Mesodermal cell (in vitro differentiated cells): Measurements from ENCODE around the gene CRTAC1.
"Not testable (repeated sequence)": the region's sequence is repeated elsewhere in the genome, so short reads cannot be mapped to it uniquely, and the experiment has no call there.

Source experiments
- H3K27ac ChIP-seq: 2 replicates; pipeline ENCODE4 v1.7.0; 2013; ENCODE audit warnings: mild to moderate bottlenecking, low read depth, low read length, moderate library complexity; ENCODE audit not compliant: severe bottlenecking
- H3K36me3 ChIP-seq: 2 replicates; pipeline ENCODE4 v1.7.1; 2013; ENCODE audit warnings: mild to moderate bottlenecking, low read length, moderate library complexity; ENCODE audit not compliant: control insufficient read depth, insufficient read depth
- H3K4me1 ChIP-seq: one replicate; pipeline ENCODE4 v1.7.1; 2013; ENCODE audit warnings: mild to moderate bottlenecking, low read length; ENCODE audit not compliant: insufficient read depth, control insufficient read depth, poor library complexity, severe bottlenecking
- H3K4me3 ChIP-seq: 2 replicates; pipeline ENCODE4 v1.7.0; 2013; ENCODE audit warnings: low read length, control low read depth, mild to moderate bottlenecking; ENCODE audit not compliant: insufficient read depth, poor library complexity, severe bottlenecking; ENCODE audit errors: extremely low read depth
- H3K9me3 ChIP-seq: 2 replicates; pipeline ENCODE4 v1.7.1; 2013; ENCODE audit warnings: mild to moderate bottlenecking, low read length, moderate library complexity; ENCODE audit not compliant: control insufficient read depth
- WGBS, 2 experiments: methylation state at CpG; one replicate each; pipeline ENCODE4 v1.1.5; 2013; ENCODE audit warnings: missing lambda C conversion rate in 2 of 2; ENCODE audit not compliant: insufficient coverage in 2 of 2; 5-methylcytosine and 5-hydroxymethylcytosine counted together

Gene CRTAC1

DNA sequence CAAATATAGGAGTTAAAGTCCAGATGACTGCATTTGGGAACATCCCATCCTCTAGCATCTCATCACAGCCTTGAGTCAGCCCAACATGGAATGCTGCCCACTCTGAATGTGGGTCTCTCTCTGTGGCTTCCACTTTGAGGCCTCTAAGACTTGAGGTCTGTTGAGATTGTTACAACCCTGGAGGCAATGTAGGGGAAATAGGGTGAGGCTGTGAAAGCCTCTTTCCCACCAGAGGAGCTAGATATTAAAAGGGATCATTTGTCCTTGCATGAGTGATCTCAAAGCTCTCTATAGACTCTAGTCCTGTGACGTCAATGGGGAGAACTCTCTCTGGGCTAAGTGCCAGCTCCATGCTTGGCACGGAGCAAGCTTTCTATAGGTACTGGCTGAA, 187.1 kb downstream of the CRTAC1 start:
- no peaks in the 10 kb centered on the region for H3K9me3 ChIP-seq
- no peak overlapping the region for H3K4me3 ChIP-seq
- H3K36me3 ChIP-seq = no peaks in the 10 kb centered on the region
- peaks cover 14% of the 10 kb centered on the region for H3K4me1 ChIP-seq
- 94 to 95% methylated on average over 2 of the region's 2 CpGs for WGBS, 2 experiments
- H3K27ac ChIP-seq = no peak overlapping the region

- H3K27ac ChIP-seq = no peak overlapping the region
- H3K4me3 ChIP-seq = no peak overlapping the region
- H3K36me3 ChIP-seq = no peaks in the 10 kb centered on the region
- peaks cover 14% of the 10 kb centered on the region for H3K4me1 ChIP-seq
- H3K9me3 ChIP-seq = no peaks in the 10 kb centered on the region
- WGBS, 2 experiments = 79 to 88% methylated on average over 3 to 4 of the region's 7 CpGs
Measured at GRCh38 chr10:97842656-97843280, 187.7 kb downstream of the CRTAC1 start.

GRCh38 chr10:97842114-97842513, 188.3 kb downstream of the CRTAC1 start:
- H3K36me3 ChIP-seq, H3K9me3 ChIP-seq, H3K4me3 ChIP-seq, H3K27ac ChIP-seq: not testable (repeated sequence)
- WGBS, 2 experiments = no CpG with 5 or more reads among the region's 3 CpGs
- peaks cover 14% of the 10 kb centered on the region for H3K4me1 ChIP-seq

DNA sequence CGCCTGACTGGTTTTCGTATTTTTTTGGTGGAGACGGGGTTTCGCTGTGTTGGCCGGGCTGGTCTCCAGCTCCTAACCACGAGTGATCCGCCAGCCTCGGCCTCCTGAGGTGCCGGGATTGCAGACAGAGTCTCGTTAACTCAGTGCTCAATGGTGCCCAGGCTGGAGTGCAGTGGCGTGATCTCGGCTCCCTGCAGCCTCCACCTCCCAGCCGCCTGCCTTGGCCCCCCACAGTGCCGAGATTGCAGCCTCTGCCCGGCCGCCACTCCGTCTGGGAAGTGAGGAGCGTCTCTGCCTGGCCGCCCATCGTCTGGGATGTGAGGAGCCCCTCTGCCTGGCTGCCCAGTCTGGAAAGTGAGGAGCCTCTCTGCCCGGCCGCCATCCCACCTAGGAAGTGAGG, 189.3 kb downstream of the CRTAC1 start:
- not testable (repeated sequence) for H3K27ac ChIP-seq, H3K36me3 ChIP-seq, H3K4me3 ChIP-seq, H3K9me3 ChIP-seq
- WGBS, 2 experiments = 100% methylated on average over 7 of the region's 22 CpGs; no CpG with 5 or more reads in 1 of the 2 experiments
- peaks cover 14% of the 10 kb centered on the region for H3K4me1 ChIP-seq

GRCh38 chr10:97838091-97838490, 192.3 kb downstream of the CRTAC1 start:
- 92 to 100% methylated on average over 3 of the region's 3 CpGs for WGBS, 2 experiments
- Histone ChIP-seq H3K27ac (no peak overlapping the region), H3K36me3 (no peaks in the 10 kb centered on the region), H3K9me3 (no peaks in the 10 kb centered on the region), H3K4me3 (no peak overlapping the region), H3K4me1 (peaks cover 14% of the 10 kb centered on the region)

DNA sequence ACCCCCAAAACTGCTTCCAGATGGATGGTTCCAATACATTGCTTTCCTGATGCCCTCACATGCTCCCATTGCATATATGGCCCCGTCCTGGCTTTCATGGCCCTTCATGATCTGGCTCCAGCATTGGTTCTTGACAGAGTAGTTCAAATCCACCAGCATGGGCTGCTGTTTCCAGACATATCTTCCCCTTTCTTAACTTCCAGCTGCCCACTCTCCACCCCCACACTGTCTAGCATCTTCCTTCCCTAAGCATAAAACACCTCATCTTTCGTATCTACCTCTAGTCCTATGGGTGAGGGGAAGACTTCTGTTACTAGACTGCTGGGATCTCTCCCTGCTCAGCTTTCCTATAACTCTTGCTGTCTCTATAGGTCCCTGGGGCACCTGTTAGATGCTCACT, 194.0 kb downstream of the CRTAC1 start:
- Histone ChIP-seq H3K4me3 (no peak overlapping the region), H3K27ac (no peak overlapping the region), H3K9me3 (no peaks in the 10 kb centered on the region), H3K36me3 (no peaks in the 10 kb centered on the region), H3K4me1 (peaks cover 11% of the 10 kb centered on the region)
- 77 to 95% methylated on average over 2 of the region's 2 CpGs for WGBS, 2 experiments

DNA sequence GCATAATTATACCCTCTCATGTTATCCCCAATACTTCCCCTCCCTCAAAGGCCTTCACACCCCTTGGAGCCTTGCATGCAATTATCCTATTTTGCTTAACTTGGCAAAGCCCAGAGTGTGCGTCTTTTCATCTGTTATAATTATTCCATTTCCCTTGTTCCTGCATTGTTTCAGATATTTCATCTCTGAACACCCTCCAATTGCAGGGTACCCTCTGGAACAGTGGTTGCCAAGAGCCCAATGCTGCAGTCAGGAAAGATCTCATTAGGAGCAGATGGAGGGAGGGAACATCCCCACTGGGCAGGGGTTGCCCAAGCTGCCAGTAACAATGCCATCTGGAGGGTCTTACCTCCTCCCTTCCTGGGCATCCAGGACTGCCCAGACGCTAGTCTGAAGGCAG, 199.2 kb downstream of the CRTAC1 start:
- no peak overlapping the region for H3K4me3 ChIP-seq
- H3K27ac ChIP-seq = no peak overlapping the region
- H3K36me3 ChIP-seq = no peaks in the 10 kb centered on the region
- peaks cover 23% of the 10 kb centered on the region for H3K4me1 ChIP-seq
- no peaks in the 10 kb centered on the region for H3K9me3 ChIP-seq
- 64 to 83% methylated on average over 2 of the region's 2 CpGs for WGBS, 2 experiments

DNA sequence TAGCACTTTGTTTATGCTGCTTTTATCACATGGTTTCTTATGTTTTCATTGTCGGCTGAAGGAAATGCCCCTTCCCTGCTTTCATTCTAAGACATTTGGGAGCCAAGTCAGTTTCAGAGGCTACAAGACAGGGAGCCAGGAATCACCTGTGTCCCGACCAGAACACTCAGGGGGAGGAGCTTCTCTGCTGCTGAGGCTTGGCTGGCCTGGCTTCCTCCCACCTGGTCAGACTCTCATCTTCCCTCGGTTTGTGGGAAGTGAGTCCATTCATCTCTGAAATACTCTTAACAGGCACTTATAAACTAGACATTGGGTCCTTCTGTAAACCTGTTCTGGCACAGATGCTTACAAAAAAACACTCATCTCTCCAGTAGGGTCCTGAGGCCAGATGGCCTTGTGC, 200.4 kb downstream of the CRTAC1 start:
- no peak overlapping the region for H3K4me3 ChIP-seq
- 50 to 75% methylated on average over 1 to 2 of the region's 3 CpGs for WGBS, 2 experiments
- peaks cover 23% of the 10 kb centered on the region for H3K4me1 ChIP-seq
- no peaks in the 10 kb centered on the region for H3K9me3 ChIP-seq
- no peaks in the 10 kb centered on the region for H3K36me3 ChIP-seq
- no peak overlapping the region for H3K27ac ChIP-seq

GRCh38 chr10:97828721-97829120, 201.7 kb downstream of the CRTAC1 start:
- H3K36me3 ChIP-seq = no peaks in the 10 kb centered on the region
- peaks cover 23% of the 10 kb centered on the region for H3K4me1 ChIP-seq
- WGBS, 2 experiments = 83 to 88% methylated on average over 2 of the region's 2 CpGs
- no peak overlapping the region for H3K27ac ChIP-seq
- H3K9me3 ChIP-seq = no peaks in the 10 kb centered on the region
- H3K4me3 ChIP-seq = no peak overlapping the region

DNA sequence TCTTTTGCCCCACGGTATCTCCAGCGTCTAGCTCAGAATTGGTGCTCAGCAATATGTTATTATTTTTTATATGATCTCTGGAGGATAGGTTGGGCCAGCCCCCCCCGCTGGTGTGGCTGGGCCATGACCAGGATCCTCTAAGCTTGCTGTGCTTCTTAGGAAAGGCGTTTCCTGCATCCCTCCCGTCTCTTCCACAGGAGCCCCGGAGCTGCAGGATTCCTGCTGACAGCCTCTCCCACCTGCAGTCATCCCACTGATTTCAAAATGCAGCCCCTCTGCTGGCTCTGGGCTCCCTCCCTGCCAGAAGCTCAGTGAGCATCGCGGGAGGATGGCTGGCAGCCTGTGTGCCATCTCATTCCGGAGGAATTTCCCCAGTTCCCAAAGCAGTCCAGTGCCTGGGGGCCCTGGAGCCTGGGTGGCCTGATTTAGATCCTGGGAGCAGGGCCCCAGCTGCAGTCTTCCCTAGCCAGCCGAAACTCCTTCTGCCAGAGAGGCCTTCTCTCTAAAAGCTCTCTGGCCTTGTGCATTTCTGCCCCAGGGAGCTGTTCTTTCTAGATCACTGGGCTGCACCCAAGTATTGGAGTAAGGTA, 202.6 kb downstream of the CRTAC1 start:
- WGBS, 2 experiments = 43 to 72% methylated on average over 6 to 10 of the region's 10 CpGs
- Histone ChIP-seq H3K4me3 (no peak overlapping the region), H3K27ac (no peak overlapping the region), H3K9me3 (no peaks in the 10 kb centered on the region), H3K4me1 (peaks cover 23% of the 10 kb centered on the region), H3K36me3 (no peaks in the 10 kb centered on the region)

DNA sequence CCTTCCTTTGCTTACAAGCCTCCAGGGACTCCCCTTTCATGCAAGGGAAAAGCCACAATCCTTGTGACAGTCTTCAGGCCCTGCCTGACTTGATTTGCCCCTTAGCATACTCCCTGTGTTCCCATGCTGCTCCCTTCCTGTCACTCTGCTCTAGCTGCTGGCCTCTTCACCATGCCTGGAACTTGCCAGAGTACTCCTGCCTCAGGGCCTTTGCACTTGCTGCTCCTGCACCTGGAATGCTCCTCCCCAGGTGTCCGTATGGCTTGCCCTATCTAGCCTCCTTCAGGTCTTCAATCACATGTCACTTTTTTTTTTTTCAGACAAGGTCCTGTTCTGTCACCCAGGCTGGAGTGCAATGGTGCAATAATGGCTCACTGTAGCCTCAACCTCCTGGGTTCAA, 203.5 kb downstream of the CRTAC1 start:
- no peak overlapping the region for H3K4me3 ChIP-seq
- no peak overlapping the region for H3K27ac ChIP-seq
- no peaks in the 10 kb centered on the region for H3K9me3 ChIP-seq
- H3K4me1 ChIP-seq = peaks cover 28% of the 10 kb centered on the region
- H3K36me3 ChIP-seq = no peaks in the 10 kb centered on the region
- WGBS, 2 experiments = 64 to 100% methylated on average over 1 of the region's 1 CpG
